T-cell (primary cell): ENCODE measurements around the gene WDR46. TPM values are rescaled to one million over a fixed set of nuclear protein-coding genes. Genes with fewer than 3 reads are reported as not detected.

Experiments used
- ATAC-seq, 4 experiments: fragments of 200-7000 bp in 3 of 4; fragments of 150-1000 bp in 1 of 4; cut with Tn5 transposase; replicated peaks in 1 of 4; 1 replicate in 3 of 4; 2 replicates in 1 of 4; pipeline ENCODE4 v1.10.0; 2021; ENCODE audit warnings: moderate library complexity in 3 of 4, mild to moderate bottlenecking in 2 of 4, moderate number of reproducible peaks in 1 of 4
- CTCF ChIA-PET, 2 donors: fragments of 300-600 bp; sonication (Branson Sonifier 250); formaldehyde crosslinking; loops; one replicate each; lab custom pipeline; 2022; ENCODE audit warnings: antibody characterized with exemption in 2 of 2; lab: Charles Lee
- POLR2A ChIA-PET, 2 donors: fragments of 300-600 bp; sonication (Branson Sonifier 250); formaldehyde crosslinking; loops; one replicate each; lab custom pipeline; 2022; ENCODE audit warnings: antibody characterized with exemption in 2 of 2; lab: Charles Lee
- DNase-seq, 35 experiments: peaks; one replicate each; pipeline versions ENCODE4 v3.0.0 to v3.0.0-alpha.2; 2013 to 2023
- H3K27ac ChIP-seq: one replicate; pipeline ENCODE4 v1.5.1; 2013; ENCODE audit warnings: low read length
- H3K27me3 ChIP-seq, 2 experiments: replicated peaks in 1 of 2; 1 replicate in 1 of 2; 2 replicates in 1 of 2; pipeline versions ENCODE4 v1.6.1 to v1.7.0; 2013; ENCODE audit warnings: low read length in 1 of 2, mixed read lengths in 1 of 2; ENCODE audit not compliant: control insufficient read depth in 2 of 2, insufficient read depth in 2 of 2; ENCODE audit errors: extremely low read depth in 1 of 2
- H3K36me3 ChIP-seq, 2 donors: 1 replicate in 1 of 2; 2 replicates in 1 of 2; pipeline versions ENCODE4 v1.6.1 to v1.7.0; 2013; ENCODE audit warnings: low read length in 1 of 2; ENCODE audit not compliant: control insufficient read depth in 2 of 2, insufficient read depth in 1 of 2; ENCODE audit errors: extremely low read depth in 1 of 2
- H3K4me1 ChIP-seq, 2 experiments: 1 replicate in 1 of 2; 2 replicates in 1 of 2; pipeline versions ENCODE4 v1.6.1 to v1.7.0; 2013; ENCODE audit warnings: low read length in 2 of 2, mixed read lengths in 1 of 2; ENCODE audit not compliant: insufficient read depth in 2 of 2, control insufficient read depth in 1 of 2; ENCODE audit errors: extremely low read depth in 1 of 2
- H3K4me3 ChIP-seq, 2 donors: 1 replicate in 1 of 2; 2 replicates in 1 of 2; pipeline versions ENCODE4 v1.5.1 to v1.7.0; 2013; ENCODE audit warnings: mild to moderate bottlenecking in 2 of 2, low read length in 1 of 2, moderate library complexity in 1 of 2; ENCODE audit not compliant: control insufficient read depth in 1 of 2; ENCODE audit errors: extremely low read depth in 1 of 2
- H3K9me3 ChIP-seq: 2 replicates; pipeline ENCODE4 v1.7.0; 2013
- H3K27ac Mint-ChIP-seq, 2 donors: one replicate each; pipeline ENCODE4 v1.8.0; 2020 to 2021; ENCODE audit warnings: mild to moderate bottlenecking in 2 of 2, mixed read lengths in 2 of 2
- H3K27me3 Mint-ChIP-seq, 2 donors: one replicate each; pipeline ENCODE4 v1.8.0; 2021 to 2022; ENCODE audit warnings: mixed read lengths in 2 of 2
- H3K36me3 Mint-ChIP-seq: one replicate; pipeline ENCODE4 v1.8.0; 2021; ENCODE audit warnings: mixed read lengths
- H3K4me1 Mint-ChIP-seq, 3 donors: one replicate each; pipeline ENCODE4 v1.8.0; 2020 to 2022; ENCODE audit warnings: mixed read lengths in 3 of 3, mild to moderate bottlenecking in 1 of 3
- H3K4me3 Mint-ChIP-seq, 3 donors: one replicate each; pipeline ENCODE4 v1.8.0; 2020 to 2022; ENCODE audit warnings: mild to moderate bottlenecking in 3 of 3, mixed read lengths in 3 of 3, moderate library complexity in 3 of 3
- H3K9me3 Mint-ChIP-seq, 3 donors: one replicate each; pipeline ENCODE4 v1.8.0; 2020 to 2022; ENCODE audit warnings: mixed read lengths in 3 of 3
- WGBS: methylation state at CpG from one replicate; pipeline ENCODE4 v1.1.5; 2013; ENCODE audit warnings: missing lambda C conversion rate; ENCODE audit not compliant: insufficient coverage; 5-methylcytosine and 5-hydroxymethylcytosine counted together
- total RNA-seq, 35 experiments: library from RNA in 6 of 35; stranded (reverse) in 6 of 35; fragments of 120-200 nt in 1 of 35; gene quantifications; one replicate each; pipeline versions ENCODE4 v1.2.1 to v1.2.4 and lab custom pipeline; 2013 to 2026

The WDR46 gene
- total RNA-seq, 5 donors from 2014 or later (not counting 1 experiment from before 2014, with no cell fraction given) = 38.3 to 74.4 (median 60.4) TPM

DNA sequence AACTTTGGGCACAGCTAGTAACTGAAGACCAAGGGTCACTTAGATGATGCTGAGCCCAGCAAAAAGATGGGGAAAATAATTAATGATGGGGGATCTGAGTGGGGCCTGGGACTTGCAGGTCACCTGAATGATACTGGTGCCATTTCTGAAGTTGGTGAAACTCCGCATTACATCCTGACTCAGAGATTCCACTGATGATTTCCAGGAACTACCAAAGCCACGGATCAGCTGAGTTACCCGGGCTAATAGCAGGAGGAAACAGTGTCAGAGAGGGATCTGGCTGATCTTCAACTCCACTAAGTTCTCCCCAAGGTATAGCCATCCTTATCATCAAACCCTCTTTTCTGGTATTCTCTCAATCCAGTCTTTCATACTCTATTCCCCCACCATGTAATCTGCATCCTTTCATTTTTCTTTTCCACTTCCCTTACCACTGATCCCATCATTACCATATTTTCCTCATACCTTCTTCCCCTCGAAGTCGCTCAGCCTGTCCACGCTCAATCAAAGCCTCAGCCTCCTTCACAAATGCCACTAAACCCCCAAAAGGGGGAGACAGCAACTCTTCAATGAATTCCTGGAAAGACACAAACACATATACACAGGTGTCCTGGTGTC is 37.5 kb downstream of the WDR46 start:
- DNase-seq (no peak), ATAC-seq (no peak)
- Histone ChIP-seq H3K27ac (no peak overlapping the region), H3K4me3 (no peak overlapping the region), H3K36me3 (peaks cover 0 to 19% of the 10 kb centered on the region in 2 donors), H3K4me1 (peaks cover 19 to 31% of the 10 kb centered on the region in 2 experiments), H3K9me3 (no peaks in the 10 kb centered on the region), H3K27me3 (no peaks in the 10 kb centered on the region)
- Mint-ChIP-seq H3K4me3 (peak overlapping the region in 2 of 3 donors; percentile 3 to 15), H3K27ac (peak overlapping the region; percentile 36 to 77), H3K36me3 (peaks cover 5% of the 10 kb centered on the region), H3K9me3 (no peaks in the 10 kb centered on the region), H3K27me3 (no peaks in the 10 kb centered on the region), H3K4me1 (peaks cover 38 to 39% (median 39%) of the 10 kb centered on the region in 3 donors)
- 72% methylated on average over 6 of the region's 6 CpGs for WGBS
- CTCF ChIA-PET = no interaction called here
- POLR2A ChIA-PET = no interaction called here

GRCh38 chr6:33250731-33251130 is 38.3 kb downstream of the WDR46 start:
- peaks cover 5% of the 10 kb centered on the region for H3K36me3 Mint-ChIP-seq
- no peak overlapping the region for H3K27ac ChIP-seq

DNA sequence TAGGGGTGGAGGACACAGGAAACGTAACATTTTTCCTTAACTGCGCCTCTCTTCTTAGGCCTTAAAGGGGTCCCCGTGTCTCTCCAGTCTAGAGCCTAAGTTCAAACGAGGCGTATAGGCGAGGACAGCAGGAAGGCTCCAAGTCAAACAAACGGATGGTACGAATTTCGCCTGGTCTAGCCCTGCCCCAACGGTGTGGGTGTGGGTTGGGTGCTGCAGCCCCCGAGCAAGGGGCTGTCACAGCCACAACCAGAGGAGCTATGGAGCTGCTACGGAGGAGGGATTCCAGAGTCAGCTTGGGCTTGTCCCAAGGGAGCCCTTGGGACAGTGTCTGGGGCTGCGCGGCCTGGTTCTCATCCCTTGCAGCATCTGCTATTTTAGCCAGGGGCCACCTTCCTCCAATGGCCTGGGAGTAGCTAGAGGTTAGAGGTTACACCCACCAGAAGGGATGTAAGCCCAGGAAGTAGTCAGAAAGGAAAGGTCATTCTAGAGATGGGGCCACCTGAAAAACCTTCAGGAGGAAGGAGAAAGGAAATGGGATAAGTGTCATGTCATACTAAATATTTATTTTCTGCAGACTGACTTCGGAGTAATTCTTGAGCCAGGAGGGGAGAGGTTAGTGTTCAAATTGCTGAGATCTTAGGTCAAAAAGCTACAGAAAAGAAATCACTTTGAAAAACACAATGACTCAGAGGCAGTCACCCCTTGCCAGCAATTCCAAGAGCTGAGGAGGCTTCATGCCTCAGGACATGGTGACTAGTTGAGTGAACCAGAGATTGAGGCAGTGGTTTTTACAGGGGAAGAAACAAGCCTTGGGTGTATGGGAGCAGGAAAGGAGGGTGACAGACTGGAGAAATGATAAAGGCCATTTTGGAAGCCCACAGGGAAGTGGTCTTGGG is 39.1 kb downstream of the WDR46 start:
- ChIA-PET CTCF (interaction anchor here in 1 of 2 donors (1.0 to 2.3 kb wide), 14 partner anchors 14 to 316 kb away, joined by 3 to 16 read pairs (median 8); partner anchors contain the start of genes RGL2, RING1, RPS18 and VPS52), POLR2A (interaction anchor here in 1 of 2 donors (0.7 to 1.0 kb wide), 3 partner anchors 51 to 278 kb away, joined by 3 read pairs; no protein-coding TSS in a partner anchor)
- WGBS = 26% methylated on average over 11 of the region's 15 CpGs
- no peak for ATAC-seq
- Histone ChIP-seq H3K4me3 (peak overlapping the region; percentile 58 to 83), H3K27ac (peak overlapping the region; percentile 95), H3K27me3 (peaks cover 0 to 2% of the 10 kb centered on the region in 2 experiments), H3K9me3 (no peaks in the 10 kb centered on the region), H3K4me1 (peaks cover 19 to 31% of the 10 kb centered on the region in 2 experiments), H3K36me3 (peaks cover 0 to 16% of the 10 kb centered on the region in 2 donors)
- H3K9me3 Mint-ChIP-seq = no peaks in the 10 kb centered on the region
- peak overlapping the region; percentile 98 for H3K27ac Mint-ChIP-seq
- peak overlapping the region; percentile 87 to 97 (median 87) for H3K4me3 Mint-ChIP-seq
- H3K4me1 Mint-ChIP-seq = peaks cover 38 to 39% (median 39%) of the 10 kb centered on the region in 3 donors
- no peaks in the 10 kb centered on the region for H3K27me3 Mint-ChIP-seq
- peaks cover 5% of the 10 kb centered on the region for H3K36me3 Mint-ChIP-seq
- no peak for DNase-seq

More at GRCh38 chr6:33250731-33251130, 38.3 kb downstream of the WDR46 start:
- Mint-ChIP-seq H3K4me3 (peak overlapping the region; percentile 87 to 97 (median 87)), H3K27ac (peak overlapping the region; percentile 98), H3K4me1 (peaks cover 38 to 39% (median 39%) of the 10 kb centered on the region in 3 donors), H3K27me3 (no peaks in the 10 kb centered on the region), H3K9me3 (no peaks in the 10 kb centered on the region)
- no peaks in the 10 kb centered on the region for H3K9me3 ChIP-seq
- DNase-seq (no peak), ATAC-seq (no peak)
- WGBS = 100% methylated on average over 2 of the region's 13 CpGs
- ChIA-PET CTCF (no interaction called here), POLR2A (interaction anchor here in 1 of 2 donors (0.8 kb wide), 1 partner anchor 93 kb away, joined by 3 read pairs; no protein-coding TSS in a partner anchor)
- peaks cover 19 to 31% of the 10 kb centered on the region in 2 experiments for H3K4me1 ChIP-seq
- H3K36me3 ChIP-seq = peaks cover 0 to 19% of the 10 kb centered on the region in 2 donors
- H3K27me3 ChIP-seq = peaks cover 0 to 2% of the 10 kb centered on the region in 2 experiments
- no peak overlapping the region for H3K4me3 ChIP-seq

DNA sequence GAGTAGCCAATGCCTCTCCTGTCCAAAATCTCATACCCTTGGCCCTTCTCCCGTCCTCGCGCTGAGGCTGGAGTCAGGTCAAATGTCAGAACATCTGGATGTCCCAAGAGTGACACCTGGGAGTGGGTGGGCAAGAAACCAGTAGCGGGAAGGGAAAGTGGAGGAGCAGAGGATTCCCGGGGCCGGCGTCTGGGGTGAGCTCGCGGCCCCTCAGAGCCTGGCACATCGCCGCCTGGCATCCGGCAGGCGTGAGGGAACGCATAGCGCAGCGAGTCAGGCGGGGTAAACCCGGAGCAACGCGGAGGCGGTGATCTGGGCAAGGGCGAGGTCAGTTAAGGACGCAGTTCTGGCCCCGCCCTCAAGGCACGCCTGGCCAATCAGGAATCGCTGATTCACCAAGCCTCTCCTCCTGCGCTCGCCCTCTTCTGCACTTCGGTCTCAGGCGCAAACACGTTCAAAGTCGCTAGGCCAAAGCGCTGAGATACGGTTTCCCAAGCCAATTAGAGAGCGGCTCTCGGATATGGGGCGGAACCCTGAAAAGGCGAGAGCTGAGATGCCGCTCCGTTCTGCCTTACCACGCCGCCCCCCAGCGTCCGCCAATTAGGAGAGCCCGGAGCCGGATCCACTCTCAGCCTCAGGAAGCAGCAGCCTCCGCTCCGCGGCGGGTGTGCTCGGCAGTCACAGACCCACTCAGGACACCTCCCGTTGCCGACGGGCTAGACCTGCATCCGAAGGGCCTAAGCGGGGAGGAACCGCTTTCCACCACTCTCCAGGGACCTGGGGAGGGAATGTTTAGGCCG is 39.9 kb downstream of the WDR46 start:
- POLR2A ChIA-PET = interaction anchor here (0.6 to 1.1 kb wide), 5 partner anchors 22 to 277 kb away, joined by 3 read pairs; no protein-coding TSS in a partner anchor
- peaks cover 5% of the 10 kb centered on the region for H3K36me3 Mint-ChIP-seq
- H3K27ac ChIP-seq = peak overlapping the region; percentile 95
- peaks cover 38 to 39% (median 39%) of the 10 kb centered on the region in 3 donors for H3K4me1 Mint-ChIP-seq
- no peaks in the 10 kb centered on the region for H3K9me3 ChIP-seq
- CTCF ChIA-PET = interaction anchor here in 1 of 2 donors (0.6 to 2.3 kb wide), 28 partner anchors 11 to 381 kb away, joined by 3 to 16 read pairs (median 5); partner anchors contain the start of genes HLA-DPB1, HSD17B8, PFDN6 and RGL2
- ATAC-seq (peak; percentile 87 to 90 (median 90)), DNase-seq (peak; percentile 91 to 99 (median 94))
- no peaks in the 10 kb centered on the region for H3K9me3 Mint-ChIP-seq
- peak overlapping the region; percentile 87 to 97 (median 87) for H3K4me3 Mint-ChIP-seq
- H3K36me3 ChIP-seq = peaks cover 0 to 16% of the 10 kb centered on the region in 2 donors
- peaks cover 19 to 31% of the 10 kb centered on the region in 2 experiments for H3K4me1 ChIP-seq
- peaks cover 0 to 2% of the 10 kb centered on the region in 2 experiments for H3K27me3 ChIP-seq
- peak overlapping the region; percentile 58 to 83 for H3K4me3 ChIP-seq
- no peaks in the 10 kb centered on the region for H3K27me3 Mint-ChIP-seq
- 1% methylated on average over 51 of the region's 58 CpGs for WGBS
- H3K27ac Mint-ChIP-seq = peak overlapping the region; percentile 98

- Histone ChIP-seq H3K9me3 (no peaks in the 10 kb centered on the region), H3K36me3 (peaks cover 0 to 16% of the 10 kb centered on the region in 2 donors), H3K4me1 (peaks cover 19 to 31% of the 10 kb centered on the region in 2 experiments), H3K27me3 (peaks cover 0 to 2% of the 10 kb centered on the region in 2 experiments), H3K4me3 (peak overlapping the region; percentile 58 to 83), H3K27ac (peak overlapping the region; percentile 95)
- DNase-seq (peak in 6 of 35 experiments; percentile 34 to 56 (median 45)), ATAC-seq (peak; percentile 12 to 34 (median 20))
- ChIA-PET CTCF (interaction anchor here in 1 of 2 donors (0.6 to 2.3 kb wide), 28 partner anchors 12 to 380 kb away, joined by 3 to 16 read pairs (median 6); partner anchors contain the start of genes HLA-DPA1, HLA-DPB1, HSD17B8 and PFDN6), POLR2A (interaction anchor here (0.6 to 1.1 kb wide), 3 partner anchors 23 to 75 kb away, joined by 3 to 4 read pairs (median 3); no protein-coding TSS in a partner anchor)
- H3K36me3 Mint-ChIP-seq = peaks cover 5% of the 10 kb centered on the region
- H3K4me3 Mint-ChIP-seq = peak overlapping the region; percentile 87 to 97 (median 87)
- H3K9me3 Mint-ChIP-seq = no peaks in the 10 kb centered on the region
- 0% methylated on average over 18 of the region's 18 CpGs for WGBS
- H3K4me1 Mint-ChIP-seq = peaks cover 38 to 39% (median 39%) of the 10 kb centered on the region in 3 donors
- H3K27me3 Mint-ChIP-seq = no peaks in the 10 kb centered on the region
- peak overlapping the region; percentile 98 for H3K27ac Mint-ChIP-seq
These were observed 40.5 kb downstream of the WDR46 start for GRCh38 chr6:33248643-33248931.
